Right ventricle myocardium superior (tissue), 1 donor: ENCODE results near the gene ABI3. TPM values are rescaled to one million over a fixed set of nuclear protein-coding genes. Genes with fewer than 3 reads are reported as not detected.

ENCODE experiments used
- ATAC-seq: fragments of 200-7000 bp; cut with Tn5 transposase; one replicate; pipeline ENCODE4 v1.9.1; 2020; ENCODE audit warnings: mild to moderate bottlenecking; ENCODE audit not compliant: poor library complexity
- DNase-seq: peaks from one replicate; pipeline ENCODE4 v3.0.0-alpha.2; 2020
- intact Hi-C: fragments of 100-400 bp; cut with DNase I; formaldehyde crosslinking; loops from one replicate; pipeline ENCODE4 v1.11.2; 2022
- total RNA-seq: library from RNA; stranded (reverse); fragmentation: NEBNext Ultra II Directional; extraction: Animal tissue kit (Norgen Biotek cat#: 25700); gene quantifications from one replicate; pipeline ENCODE4 v1.2.1, GENCODE V29; 2021
- donor health status: DM: no; HTN: yes; CAD: no; lungs with severe emphysema.

ABI3 gene
- total RNA-seq, 1 donor from 2014 or later: 5.5 TPM

GRCh38 chr17:49218941-49219913 lies 8.7 kb downstream of the ABI3 start:
- ATAC-seq: peak; percentile 38
- intact Hi-C loops: no loop called here
- peak; percentile 61 for DNase-seq

DNA sequence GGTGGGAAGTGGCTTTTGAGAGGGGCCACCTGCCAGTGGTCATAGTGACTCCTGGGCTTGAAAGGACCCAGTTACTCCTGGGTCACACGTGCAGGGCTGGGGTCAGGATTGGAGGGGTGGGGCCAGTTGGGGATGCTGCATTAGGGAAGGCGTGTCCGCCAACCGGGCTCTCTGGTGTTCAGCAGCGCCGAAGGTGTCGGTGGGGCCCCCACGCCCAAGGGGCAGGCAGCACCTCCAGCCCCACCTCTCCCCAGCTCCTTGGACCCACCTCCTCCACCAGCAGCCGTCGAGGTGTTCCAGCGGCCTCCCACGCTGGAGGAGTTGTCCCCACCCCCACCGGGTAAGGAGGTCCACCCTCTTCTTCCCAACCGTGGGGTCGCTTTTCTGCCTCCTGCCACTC lies 9.5 kb downstream of the ABI3 start:
- intact Hi-C loops: no loop called here
- ATAC-seq: no peak

DNA sequence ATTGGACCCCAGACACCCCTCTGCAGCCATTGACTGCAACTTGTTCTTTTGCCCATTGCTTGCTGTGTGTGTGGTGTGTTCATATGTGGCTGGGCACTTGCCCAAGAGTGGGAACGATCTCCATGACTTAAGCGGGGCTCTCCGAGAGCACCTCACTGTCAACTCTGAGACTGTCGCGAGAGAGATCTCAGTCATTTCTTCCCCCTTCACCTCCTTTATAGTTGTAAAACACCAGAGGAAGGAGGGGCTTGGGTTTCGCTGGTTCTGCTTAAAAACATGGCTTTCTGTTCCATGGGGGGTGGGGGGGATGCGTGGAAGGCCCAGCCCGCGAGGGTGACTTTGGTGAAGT lies 12.6 kb downstream of the ABI3 start:
- intact Hi-C loops: no loop called here
- DNase-seq (no peak), ATAC-seq (no peak)

More for the DNA sequence above, 9.5 kb downstream of the ABI3 start:
- DNase-seq: no peak

DNA sequence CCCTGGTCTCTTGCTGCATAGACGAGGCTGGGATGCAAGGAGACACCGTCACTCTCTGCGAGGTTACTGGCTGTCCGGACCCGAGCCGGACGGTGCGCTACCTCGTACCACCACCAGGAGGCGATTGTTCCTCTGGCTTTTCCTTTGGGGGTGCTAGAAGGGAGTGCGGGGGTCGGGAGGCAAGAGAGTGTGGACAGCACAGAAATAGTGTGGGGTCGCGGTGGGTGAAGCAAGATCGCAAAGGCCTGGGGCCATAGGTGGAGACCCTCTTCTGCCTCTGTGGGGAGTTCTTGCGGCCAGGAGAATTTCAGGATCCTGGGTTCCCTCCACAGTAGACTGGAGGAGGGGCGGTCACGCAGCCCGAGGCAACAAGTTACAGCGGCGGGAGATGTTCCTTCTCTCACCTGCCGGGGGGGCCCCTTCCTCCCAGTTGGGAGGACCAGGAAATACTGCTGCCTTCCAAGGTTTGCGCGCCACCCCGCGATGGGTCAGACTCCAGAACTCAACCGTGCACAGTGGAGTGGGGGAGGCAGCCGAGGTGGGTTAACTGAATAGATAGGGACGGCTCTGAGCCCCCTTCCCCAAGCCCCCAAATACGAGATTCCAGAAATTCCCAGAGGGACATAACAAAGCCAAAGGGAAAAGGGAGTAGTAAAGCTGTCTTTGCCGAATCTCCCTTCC lies 13.2 kb downstream of the ABI3 start:
- DNase-seq (peak; percentile 81), ATAC-seq (peak; percentile 58)
- intact Hi-C loops: no loop called here

GRCh38 chr17:49224198-49224996 lies 13.9 kb downstream of the ABI3 start:
- intact Hi-C loops: no loop called here
- peak; percentile 63 for DNase-seq
- ATAC-seq: peak; percentile 33

DNA sequence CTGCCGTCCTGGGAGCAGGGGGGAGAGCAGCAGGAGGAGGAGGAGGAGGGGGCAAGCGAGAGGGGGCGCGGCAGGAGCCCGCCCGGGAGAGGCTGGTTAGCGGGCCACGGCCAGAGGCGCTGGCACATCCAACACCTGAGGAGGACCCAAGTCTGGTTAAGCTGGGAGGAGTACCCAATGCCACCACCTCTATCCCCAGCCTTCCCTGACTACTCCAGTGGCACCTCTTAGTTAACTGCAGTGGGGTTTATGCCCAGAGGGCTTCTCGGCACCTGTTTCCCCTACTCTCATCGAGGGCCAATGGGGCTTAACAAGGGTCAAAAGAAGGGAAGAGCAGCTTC lies 14.5 kb downstream of the ABI3 start:
- ATAC-seq (no peak), DNase-seq (no peak)
- intact Hi-C loops: loop anchor here (5.0 kb wide), 2 partner anchors 33 to 67 kb away; no protein-coding TSS in a partner anchor

DNA sequence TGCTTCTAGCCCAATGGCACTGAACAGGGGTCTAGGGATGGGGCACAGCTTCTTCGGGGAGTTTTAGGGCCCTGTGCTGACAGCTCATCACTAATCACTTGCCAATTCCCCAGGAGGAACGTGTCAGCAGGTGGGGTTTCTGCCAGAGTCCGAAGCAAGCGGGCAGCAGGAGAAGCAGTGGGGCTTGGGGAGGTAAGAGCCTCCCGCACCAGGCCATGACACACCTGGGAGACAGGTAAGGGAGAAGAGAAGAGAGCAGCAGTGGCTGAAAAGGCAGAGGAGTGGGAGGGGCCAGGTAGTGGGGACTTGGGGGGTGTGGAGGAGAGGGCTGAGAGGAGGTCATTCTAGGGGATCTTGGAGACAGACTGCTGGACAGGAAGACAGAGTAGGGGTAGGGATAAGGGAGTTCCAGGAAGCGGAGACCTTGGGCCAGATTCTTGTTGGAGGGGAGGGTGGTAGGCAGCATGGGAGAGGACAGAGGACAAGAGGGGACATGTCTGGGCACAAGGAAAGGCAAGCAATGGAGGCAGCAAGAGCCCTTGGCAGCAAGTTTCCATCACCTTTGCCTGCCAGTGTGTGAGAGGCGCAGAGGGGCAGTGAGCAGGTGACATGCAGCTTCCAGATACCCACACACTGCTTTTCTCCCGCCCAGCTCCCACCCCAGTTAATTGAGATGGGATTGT lies 15.2 kb downstream of the ABI3 start:
- DNase-seq (no peak), ATAC-seq (no peak)
- intact Hi-C loops: loop anchor here (5.0 kb wide), 2 partner anchors 33 to 67 kb away; no protein-coding TSS in a partner anchor

DNA sequence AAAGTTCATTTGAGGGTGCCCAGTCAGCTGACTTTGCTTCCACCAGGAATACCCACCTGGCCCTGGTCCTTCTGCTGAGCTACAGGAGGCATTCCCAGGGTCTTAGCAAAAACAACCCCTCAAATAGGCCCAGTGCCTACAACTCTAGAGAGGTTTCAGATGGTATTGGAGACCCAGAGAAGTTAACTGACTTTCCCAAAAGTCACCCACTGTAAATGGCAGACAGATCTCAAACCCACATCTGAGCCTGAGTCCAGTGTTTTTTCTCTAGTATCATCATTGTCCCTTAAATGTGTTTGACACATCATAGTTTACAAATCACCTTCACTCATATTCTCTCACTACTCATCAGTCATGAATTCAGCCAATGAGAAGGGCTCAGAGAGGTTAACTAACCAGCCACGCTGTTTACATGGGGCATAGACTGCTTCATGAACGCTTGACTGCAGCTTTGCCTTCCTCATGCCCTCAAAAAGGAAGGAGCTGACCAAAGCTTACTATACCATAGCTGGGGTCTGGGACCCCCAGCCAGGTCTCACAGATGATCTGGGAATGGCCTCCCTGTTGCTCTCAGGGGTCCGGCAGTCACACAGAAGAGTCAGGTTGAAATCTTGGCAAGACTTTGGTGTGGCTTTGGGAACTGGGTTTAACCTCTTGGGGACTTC lies 16.4 kb downstream of the ABI3 start:
- no peak for ATAC-seq
- intact Hi-C loops: loop anchor here (5.0 kb wide), 2 partner anchors 35 to 65 kb away; no protein-coding TSS in a partner anchor

DNA sequence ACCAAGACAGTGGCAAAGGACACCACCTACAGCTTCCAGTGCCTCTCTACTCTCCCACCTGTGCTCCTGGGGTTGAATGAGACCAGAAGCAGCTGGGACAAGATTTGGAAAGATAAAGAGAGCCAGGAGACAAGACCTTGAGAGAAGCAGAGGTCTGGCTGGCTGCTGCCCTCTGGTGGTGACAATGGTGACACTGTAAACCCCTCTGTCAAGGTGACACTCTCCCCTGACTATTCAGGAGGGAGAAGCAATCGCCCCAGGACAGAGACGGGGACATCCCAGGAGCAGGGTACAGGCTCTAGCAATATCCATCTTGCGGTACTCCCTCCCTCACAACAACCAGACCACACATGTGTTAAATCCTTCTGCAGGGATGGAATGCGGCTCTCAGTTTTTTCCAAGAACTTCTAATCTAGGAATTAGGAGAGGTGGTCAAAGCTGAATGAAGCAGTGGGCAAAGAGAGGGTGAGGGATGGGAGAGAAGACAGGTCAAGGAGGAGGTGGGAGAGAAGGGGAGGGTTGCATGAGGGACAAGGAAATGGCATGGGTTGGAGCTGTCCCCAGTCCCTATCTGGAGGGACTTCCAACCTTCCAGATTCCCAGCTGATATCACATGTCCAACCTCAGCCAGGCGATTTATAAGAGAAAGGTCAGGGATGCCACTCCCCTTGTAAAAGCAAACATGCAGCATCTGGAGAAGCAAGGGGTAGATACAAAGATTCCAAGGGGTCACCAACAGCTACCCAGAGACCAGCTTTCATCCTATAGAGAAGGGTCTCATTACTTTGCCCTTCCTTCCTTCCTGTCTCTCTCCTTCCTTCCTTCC lies 17.1 kb downstream of the ABI3 start:
- ATAC-seq (peak; percentile 52), DNase-seq (peak; percentile 81)
- intact Hi-C loops: loop anchor here (5.0 kb wide), 2 partner anchors 35 to 65 kb away; no protein-coding TSS in a partner anchor

More for the DNA sequence above, 16.4 kb downstream of the ABI3 start:
- DNase-seq: no peak

GRCh38 chr17:49229076-49229804 lies 18.7 kb downstream of the ABI3 start:
- intact Hi-C loops: loop anchor here (5.0 kb wide), 2 partner anchors 37 to 63 kb away; no protein-coding TSS in a partner anchor
- ATAC-seq (no peak), DNase-seq (no peak)

DNA sequence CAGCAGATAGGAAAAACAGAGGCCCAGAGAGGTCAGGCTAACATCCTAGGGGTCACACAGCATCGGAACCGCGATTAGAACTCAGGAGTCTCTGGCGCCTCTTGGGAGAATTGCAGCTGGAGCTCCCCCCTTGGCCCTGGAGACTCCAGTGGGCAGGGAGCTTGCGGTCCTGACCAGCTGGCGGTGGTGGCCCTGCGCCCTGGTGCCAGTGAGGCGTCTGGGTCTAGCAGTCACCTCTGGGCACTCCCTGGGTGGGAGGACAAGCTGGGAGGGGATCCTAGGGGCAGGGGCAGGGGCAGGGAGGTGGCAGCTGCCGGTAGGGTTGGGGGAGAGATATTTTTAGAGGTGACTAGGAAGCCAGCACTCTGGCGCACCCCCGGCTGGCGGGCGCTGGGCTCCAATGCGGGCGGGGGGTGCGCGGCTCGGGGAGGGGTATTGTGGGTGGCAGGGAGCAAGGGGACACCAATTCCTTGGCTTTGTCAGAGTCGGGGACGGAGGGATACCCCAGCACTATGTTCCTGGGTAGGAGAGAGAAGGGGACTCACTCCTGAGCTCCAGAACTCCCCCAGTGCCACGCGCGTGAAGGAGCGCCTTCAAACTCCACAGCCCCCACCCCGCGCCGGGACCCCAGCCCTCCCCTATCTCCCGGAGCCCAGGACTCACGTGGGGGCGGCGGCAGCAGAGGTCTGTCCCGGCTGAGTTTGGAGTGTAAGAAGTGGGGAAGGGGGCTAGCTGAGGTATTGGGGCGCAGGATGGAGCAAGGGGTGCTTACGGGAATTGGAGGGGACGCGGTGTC lies 19.5 kb downstream of the ABI3 start:
- no peak for DNase-seq
- peak; percentile 6 for ATAC-seq
- intact Hi-C loops: loop anchor here (5.0 kb wide), 2 partner anchors 38 to 62 kb away; no protein-coding TSS in a partner anchor

DNA sequence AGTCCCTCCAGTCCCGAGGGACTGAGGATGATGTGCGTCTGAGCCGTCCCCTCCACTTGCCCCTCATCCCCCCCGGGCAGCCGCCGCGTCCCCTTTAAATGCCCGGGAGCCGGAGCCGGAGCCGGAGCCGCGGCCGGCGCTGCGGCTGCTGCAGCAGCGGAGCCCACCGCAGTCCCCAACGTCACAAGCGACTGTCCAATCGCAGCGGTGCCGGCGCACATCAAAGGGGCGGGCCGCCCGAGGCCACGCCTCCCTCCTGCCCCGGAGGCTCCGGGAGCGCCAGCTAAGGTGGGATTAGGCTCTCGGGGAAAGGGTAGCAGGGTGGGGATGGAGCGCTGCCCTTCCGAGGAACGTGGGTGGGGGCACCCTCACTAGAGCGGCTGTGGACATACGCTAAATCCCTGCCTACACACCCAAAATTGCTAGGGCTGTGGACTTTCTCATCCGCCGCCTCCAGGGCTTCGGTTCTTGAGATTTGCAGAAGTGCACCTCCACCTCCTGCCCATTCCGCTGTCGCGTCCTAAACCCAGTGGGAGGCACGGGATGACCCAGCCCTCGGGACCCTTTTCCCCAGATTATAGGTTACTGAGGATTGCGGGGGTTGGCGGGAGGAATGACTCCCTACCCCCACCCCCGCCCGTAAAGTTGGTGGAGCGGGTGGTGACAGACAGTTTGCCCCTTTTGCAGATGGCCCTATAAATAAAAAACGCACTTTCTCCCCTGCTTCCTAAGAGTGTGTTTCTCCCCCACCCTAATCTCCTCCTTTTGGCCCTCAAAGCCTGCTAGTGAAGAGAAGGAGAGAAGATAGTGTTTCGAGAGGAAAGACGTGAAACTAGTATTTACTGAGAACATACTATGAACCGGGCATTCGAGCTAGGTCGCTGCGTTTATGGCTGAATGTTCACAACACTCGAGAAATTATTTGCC lies 20.4 kb downstream of the ABI3 start, which contains the start of gene PHOSPHO1:
TSS of gene PHOSPHO1 (minus strand) at position 152 of the 927 bp plus-strand sequence. CDS start 4,096 bp downstream, outside the sequence.
- DNase-seq: peak; percentile 93
- intact Hi-C loops: no loop called here
- peak; percentile 97 for ATAC-seq

DNA sequence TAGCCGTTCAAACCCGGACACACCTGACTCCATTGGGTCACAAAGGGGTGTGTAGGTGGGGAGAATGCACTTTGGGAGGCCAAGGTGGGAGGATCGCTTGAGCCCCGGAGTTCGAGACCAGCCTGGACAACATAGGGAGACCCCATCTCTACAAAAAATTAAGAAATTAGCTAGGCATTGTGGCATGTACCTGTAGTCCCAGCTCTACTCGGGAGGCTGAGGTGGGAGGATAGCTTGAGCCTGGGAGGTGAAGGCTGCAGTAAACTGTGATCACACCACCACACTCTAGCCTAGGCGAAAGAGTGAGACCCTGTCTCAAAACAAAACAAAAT lies 21.0 kb downstream of the ABI3 start:
- intact Hi-C loops: no loop called here
- no peak for ATAC-seq
- DNase-seq: no peak

DNA sequence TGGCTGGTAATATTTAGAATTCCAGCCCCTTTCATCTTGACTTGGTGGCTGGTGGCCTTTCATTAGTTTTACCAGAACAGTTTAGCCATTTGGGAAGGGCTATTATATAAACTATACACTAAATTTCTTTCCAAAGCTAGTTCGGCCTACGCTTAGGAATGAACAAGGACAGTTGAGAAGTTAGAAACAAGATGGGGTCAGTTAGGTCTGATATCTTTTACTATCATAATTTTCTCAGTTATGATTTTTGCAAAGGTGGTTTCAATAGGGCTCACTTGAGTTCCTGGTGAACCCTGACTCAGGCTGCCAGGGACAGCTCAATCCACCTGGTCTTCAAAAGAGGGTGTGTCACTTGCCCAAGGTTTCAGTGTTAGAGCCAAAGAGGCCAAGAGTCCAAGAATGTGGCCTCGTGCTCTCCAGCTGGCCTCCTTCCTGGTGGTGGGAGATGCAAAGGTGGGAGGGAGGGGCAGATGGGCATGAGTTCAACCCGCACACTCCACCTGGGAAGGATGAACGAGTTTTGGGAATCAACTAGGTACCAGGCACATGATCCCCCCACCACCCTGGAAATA lies 24.1 kb downstream of the ABI3 start:
- intact Hi-C loops: no loop called here
- DNase-seq (no peak), ATAC-seq (no peak)
